Stimulated activated CD4-positive, alpha-beta T cell treated with anti-CD3 and anti-CD28 coated beads, TNF-alpha, amount 100 ng/mL, for 24 hours (primary cell): ENCODE data around the gene INAFM1.

Experiments used
- DNase-seq, 3 experiments: peaks; one replicate each; pipeline ENCODE4 v3.0.0-alpha.2; 2020; ENCODE audit warnings: low read depth in 3 of 3

Gene INAFM1

GRCh38 chr19:47274071-47274890 is at the start of gene INAFM1:
INAFM1 (plus strand) TSS chr19:47274885; CDS start chr19:47274920, 35 bp downstream.
- peak; percentile 99 for DNase-seq

GRCh38 chr19:47225746-47226425 is 48.8 kb upstream of the INAFM1 start:
- DNase-seq, result peak; percentile 61 to 79 (median 67)

GRCh38 chr19:47226426-47227351 is 48.0 kb upstream of the INAFM1 start:
- no peak for DNase-seq

GRCh38 chr19:47227352-47228167 is 47.1 kb upstream of the INAFM1 start:
- no peak for DNase-seq

GRCh38 chr19:47228168-47228936 is 46.3 kb upstream of the INAFM1 start:
- DNase-seq, result no peak

GRCh38 chr19:47228937-47229675 is 45.6 kb upstream of the INAFM1 start:
- no peak for DNase-seq

GRCh38 chr19:47229676-47230053 is 45.0 kb upstream of the INAFM1 start:
- DNase-seq, result no peak

- peak in 2 of 3 experiments; percentile 57 to 70 for DNase-seq
Measured at GRCh38 chr19:47230054-47230920, 44.4 kb upstream of the INAFM1 start.

GRCh38 chr19:47230921-47231214 is 43.8 kb upstream of the INAFM1 start, which contains the start of gene BBC3:
BBC3 (minus strand) TSS chr19:47231199; CDS start chr19:47228431, 2,768 bp downstream.
- no peak for DNase-seq

GRCh38 chr19:47231215-47232054 is 43.2 kb upstream of the INAFM1 start:
- peak; percentile 68 to 88 (median 74) for DNase-seq

GRCh38 chr19:47232422-47233211 is 42.1 kb upstream of the INAFM1 start:
- no peak for DNase-seq

GRCh38 chr19:47236072-47236675 is 38.5 kb upstream of the INAFM1 start:
- no peak for DNase-seq

GRCh38 chr19:47239152-47239551 is 35.5 kb upstream of the INAFM1 start:
- no peak for DNase-seq

- no peak for DNase-seq
Measured at GRCh38 chr19:47239610-47240296, 34.9 kb upstream of the INAFM1 start.

GRCh38 chr19:47240556-47240955 is 34.1 kb upstream of the INAFM1 start:
- DNase-seq, result no peak
